ENCODE data around the gene TRIM38. TPM values are rescaled to one million over a fixed set of nuclear protein-coding genes. Genes with fewer than 3 reads are reported as not detected.

Gene TRIM38
- total RNA-seq, 1 donor from 2014 or later, result 7.6 TPM

- DNase-seq (ENCODE audit: low spot score in 2 of 2), result peak; percentile 56 to 93
- H3K4me3 ChIP-seq, result peak overlapping the region; percentile 74 to 75
- TF ChIP-seq CTCF (IDR thresholded peaks at IDR 0.05), result no peak
- peaks cover 0 to 12% of the 10 kb centered on the region in 2 donors for H3K4me1 ChIP-seq
- H3K27ac ChIP-seq, result peak overlapping the region; percentile 97 to 98
- H3K9me3 ChIP-seq, result no peaks in the 10 kb centered on the region
- no peaks in the 10 kb centered on the region for H3K36me3 ChIP-seq
- H3K27me3 ChIP-seq, result no peaks in the 10 kb centered on the region
- intact Hi-C loops (cut with DNase I), result loop anchor here (5.0 to 10.0 kb wide), 4 partner anchors 534 to 1814 kb away; a partner anchor contains a TSS
Observed at GRCh38 chr6:26020329-26021000, 57.9 kb downstream of the TRIM38 start.

- Histone ChIP-seq H3K4me1 (peaks cover 0 to 15% of the 10 kb centered on the region in 2 donors), H3K27ac (peak overlapping the region; percentile 97 to 98), H3K36me3 (no peaks in the 10 kb centered on the region), H3K9me3 (no peaks in the 10 kb centered on the region), H3K4me3 (peak overlapping the region; percentile 74 to 75), H3K27me3 (no peaks in the 10 kb centered on the region)
- DNase-seq (ENCODE audit: low spot score in 2 of 2), result peak in 1 of 2 donors; percentile 89
- intact Hi-C loops (cut with DNase I), result loop anchor here (1.0 to 10.0 kb wide), 5 partner anchors 196 to 1814 kb away; a partner anchor contains a TSS
- no peak for TF ChIP-seq CTCF (IDR thresholded peaks at IDR 0.05)
Observed at GRCh38 chr6:26021001-26021349, 58.4 kb downstream of the TRIM38 start.

- peak overlapping the region; percentile 74 to 75 for H3K4me3 ChIP-seq
- no peaks in the 10 kb centered on the region for H3K36me3 ChIP-seq
- H3K27ac ChIP-seq, result peak overlapping the region; percentile 97 to 98
- no peaks in the 10 kb centered on the region for H3K27me3 ChIP-seq
- intact Hi-C loops (cut with DNase I), result loop anchor here (1.0 to 10.0 kb wide), 5 partner anchors 196 to 1813 kb away; a partner anchor contains a TSS
- peaks cover 0 to 13% of the 10 kb centered on the region in 2 donors for H3K4me1 ChIP-seq
- no peak for TF ChIP-seq CTCF (IDR thresholded peaks at IDR 0.05)
- peak; percentile 86 to 98 for DNase-seq (ENCODE audit: low spot score in 2 of 2)
- H3K9me3 ChIP-seq, result no peaks in the 10 kb centered on the region
Observed at GRCh38 chr6:26021350-26022131, 58.9 kb downstream of the TRIM38 start.

GRCh38 chr6:26022132-26022472 is 59.5 kb downstream of the TRIM38 start:
- peak in 1 of 2 donors; percentile 89 for DNase-seq (ENCODE audit: low spot score in 2 of 2)
- H3K27me3 ChIP-seq, result no peaks in the 10 kb centered on the region
- intact Hi-C loops (cut with DNase I), result loop anchor here (5.0 to 10.0 kb wide), 4 partner anchors 533 to 1813 kb away; a partner anchor contains a TSS
- peaks cover 0 to 13% of the 10 kb centered on the region in 2 donors for H3K4me1 ChIP-seq
- no peaks in the 10 kb centered on the region for H3K36me3 ChIP-seq
- H3K4me3 ChIP-seq, result peak overlapping the region; percentile 74 to 75
- H3K9me3 ChIP-seq, result no peaks in the 10 kb centered on the region
- peak overlapping the region; percentile 97 to 98 for H3K27ac ChIP-seq
- TF ChIP-seq CTCF (IDR thresholded peaks at IDR 0.05), result no peak

- intact Hi-C loops (cut with DNase I), result loop anchor here (5.0 to 10.0 kb wide), 4 partner anchors 532 to 1812 kb away; a partner anchor contains a TSS
- TF ChIP-seq CTCF (IDR thresholded peaks at IDR 0.05), result no peak
- Histone ChIP-seq H3K4me1 (peaks cover 0 to 15% of the 10 kb centered on the region in 2 donors), H3K4me3 (no peak overlapping the region), H3K36me3 (no peaks in the 10 kb centered on the region), H3K27me3 (no peaks in the 10 kb centered on the region), H3K9me3 (no peaks in the 10 kb centered on the region), H3K27ac (peak overlapping the region; percentile 97 to 98)
- no peak for DNase-seq (ENCODE audit: low spot score in 2 of 2)
Observed at GRCh38 chr6:26022737-26023136, 60.1 kb downstream of the TRIM38 start.
